Inferior parietal cortex (tissue), 1 donor: ENCODE measurements around the gene ALMS1.
"Not testable (repeated sequence)": the region's sequence is repeated elsewhere in the genome, so short reads cannot be mapped to it uniquely, and the experiment has no call there.

Experiments
- DNase-seq: peaks from one replicate; pipeline ENCODE4 v3.0.0-alpha.2; 2016; ENCODE audit errors: extremely low spot score

Gene ALMS1

DNA sequence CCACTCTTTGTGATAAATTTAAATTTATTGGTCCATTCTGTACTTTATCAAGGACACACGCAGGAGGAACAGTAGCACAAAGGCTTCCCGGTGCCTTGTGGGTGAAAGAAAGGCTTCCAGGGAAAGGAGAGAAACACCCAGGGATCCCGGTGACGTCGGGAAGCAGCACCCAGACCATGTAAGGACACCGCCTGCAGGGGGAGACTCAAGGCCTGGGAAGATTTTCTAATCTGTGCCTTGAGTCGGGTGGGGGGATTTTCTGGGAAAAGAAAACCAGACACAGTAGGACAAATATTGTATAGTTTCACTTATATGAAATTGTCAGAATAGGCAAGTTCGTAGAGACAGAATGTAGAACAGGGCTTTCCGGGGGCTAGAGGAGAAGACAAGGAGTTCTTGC, 239.0 kb downstream of the ALMS1 start:
- DNase-seq: not testable (repeated sequence)

DNA sequence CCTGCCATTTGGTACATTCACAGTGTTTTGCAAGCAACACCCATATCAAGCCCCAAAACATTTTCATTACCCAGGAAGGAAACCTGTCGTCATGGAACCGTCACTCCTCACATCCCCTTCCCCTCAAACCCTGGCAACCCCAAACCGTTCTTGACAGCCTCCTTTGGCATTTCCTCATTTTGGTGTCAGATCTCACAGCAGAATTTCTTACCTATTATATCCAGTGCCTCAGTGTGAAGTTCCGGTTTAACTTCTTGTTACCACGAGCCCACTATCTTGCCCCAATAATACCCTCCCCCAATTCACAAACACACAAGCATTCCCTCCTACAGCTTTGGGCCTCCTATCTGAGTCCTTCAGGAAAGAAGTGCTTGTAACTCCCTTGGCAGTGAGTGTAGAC, 240.6 kb downstream of the ALMS1 start:
- not testable (repeated sequence) for DNase-seq

DNA sequence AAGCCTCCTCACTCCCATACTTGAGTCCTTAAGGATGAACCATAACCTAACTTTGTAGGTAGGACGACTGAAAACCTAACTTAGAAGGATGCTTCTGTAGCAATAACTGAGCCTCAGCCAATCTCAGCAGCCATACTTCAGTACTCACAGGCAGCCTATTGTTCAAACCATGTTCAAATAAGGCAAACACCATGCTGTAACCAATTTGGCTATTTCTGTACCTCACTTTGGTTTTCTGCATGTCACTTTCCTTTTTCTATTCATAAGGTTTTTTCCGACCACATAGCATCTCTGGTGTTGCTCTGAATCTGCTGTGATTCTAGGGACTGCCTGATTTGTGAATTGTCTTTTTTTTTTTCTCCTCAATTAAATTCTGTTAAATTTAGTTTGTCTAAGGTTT, 242.9 kb downstream of the ALMS1 start:
- DNase-seq: not testable (repeated sequence)

DNA sequence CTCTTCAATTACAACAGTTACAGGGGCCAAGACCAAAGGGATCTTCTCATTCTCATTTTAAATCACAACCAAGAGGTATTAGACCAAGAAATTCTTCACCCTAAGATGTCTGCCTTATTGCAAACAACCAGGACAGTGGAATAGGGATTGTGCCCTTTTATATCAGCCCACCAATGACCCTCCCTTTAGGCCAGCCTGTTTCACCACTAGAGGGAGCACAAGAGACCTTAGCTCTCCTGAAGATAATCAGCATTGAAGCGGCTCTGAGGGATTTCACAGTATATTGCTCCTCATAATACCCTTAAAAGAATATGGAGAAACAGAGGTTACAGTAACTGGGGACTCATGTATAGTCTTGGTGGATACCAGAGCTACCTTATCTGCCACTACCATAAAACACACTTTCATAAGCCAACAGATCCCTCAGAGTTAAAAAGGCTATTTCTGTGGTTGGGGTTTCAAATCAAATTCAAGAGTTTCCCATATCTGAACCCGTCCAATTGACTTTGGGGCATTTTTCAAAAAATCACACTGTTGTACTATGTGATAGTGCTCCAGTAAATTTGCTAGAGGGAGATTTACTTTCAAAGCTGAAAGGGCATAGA, 245.1 kb downstream of the ALMS1 start:
- DNase-seq: not testable (repeated sequence)

DNA sequence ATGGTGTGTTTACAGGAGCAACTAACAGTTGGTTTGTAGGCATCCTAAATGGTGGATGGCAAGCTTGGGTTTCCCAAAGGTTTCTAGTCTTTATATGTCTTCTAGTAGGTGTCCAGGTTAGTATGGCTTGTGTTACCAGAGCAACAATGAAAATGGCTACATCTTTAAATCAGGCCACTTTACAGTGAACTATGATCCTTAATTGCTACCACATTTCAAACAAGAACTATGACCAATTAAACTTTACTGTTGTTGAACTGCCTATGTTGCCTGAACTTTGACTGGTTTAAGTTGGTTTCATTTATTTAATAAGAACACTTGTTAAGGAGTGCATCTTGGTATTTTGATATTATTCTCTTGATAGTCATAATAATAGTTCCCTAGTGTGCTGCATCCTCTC, 251.3 kb downstream of the ALMS1 start:
- DNase-seq: not testable (repeated sequence)

DNA sequence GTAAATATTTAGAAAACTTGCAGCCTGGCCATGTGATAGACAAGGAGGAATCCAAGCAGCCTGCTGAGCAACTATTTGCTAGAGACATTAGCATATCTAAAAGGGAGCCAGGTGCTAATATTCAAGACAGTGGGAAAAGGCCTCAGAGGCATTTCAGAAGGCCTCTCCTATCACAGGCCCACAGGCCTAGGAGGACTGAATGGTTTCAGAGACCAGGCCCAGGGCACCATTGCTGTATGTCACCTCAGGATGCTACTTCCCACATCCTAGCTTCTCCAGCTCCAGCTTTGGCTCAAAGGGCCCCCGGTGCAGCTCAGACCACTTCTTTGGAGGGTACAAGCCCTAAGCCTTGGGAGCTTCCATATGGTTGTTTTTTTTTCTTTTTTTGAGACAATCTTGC, 252.8 kb downstream of the ALMS1 start:
- no peak for DNase-seq

DNA sequence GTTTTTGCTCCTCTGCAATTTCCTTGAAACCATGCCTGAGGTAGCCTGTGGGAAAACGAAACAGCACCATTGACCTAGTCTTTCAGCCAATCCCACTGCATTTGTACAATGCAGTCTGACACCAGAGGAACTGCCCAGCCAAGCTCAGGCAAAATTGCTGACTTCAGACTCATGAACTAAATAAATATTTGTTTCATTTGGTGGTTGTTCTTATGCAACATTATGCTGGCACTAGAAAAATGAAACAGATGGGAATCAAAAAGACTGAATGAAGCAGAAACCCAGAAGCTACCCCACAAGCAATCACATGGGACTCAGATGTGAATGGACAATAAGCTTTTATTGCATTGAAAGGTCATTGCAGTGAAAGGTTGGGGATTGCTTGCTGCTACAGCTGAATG, 254.9 kb downstream of the ALMS1 start:
- peak; percentile 2 for DNase-seq

DNA sequence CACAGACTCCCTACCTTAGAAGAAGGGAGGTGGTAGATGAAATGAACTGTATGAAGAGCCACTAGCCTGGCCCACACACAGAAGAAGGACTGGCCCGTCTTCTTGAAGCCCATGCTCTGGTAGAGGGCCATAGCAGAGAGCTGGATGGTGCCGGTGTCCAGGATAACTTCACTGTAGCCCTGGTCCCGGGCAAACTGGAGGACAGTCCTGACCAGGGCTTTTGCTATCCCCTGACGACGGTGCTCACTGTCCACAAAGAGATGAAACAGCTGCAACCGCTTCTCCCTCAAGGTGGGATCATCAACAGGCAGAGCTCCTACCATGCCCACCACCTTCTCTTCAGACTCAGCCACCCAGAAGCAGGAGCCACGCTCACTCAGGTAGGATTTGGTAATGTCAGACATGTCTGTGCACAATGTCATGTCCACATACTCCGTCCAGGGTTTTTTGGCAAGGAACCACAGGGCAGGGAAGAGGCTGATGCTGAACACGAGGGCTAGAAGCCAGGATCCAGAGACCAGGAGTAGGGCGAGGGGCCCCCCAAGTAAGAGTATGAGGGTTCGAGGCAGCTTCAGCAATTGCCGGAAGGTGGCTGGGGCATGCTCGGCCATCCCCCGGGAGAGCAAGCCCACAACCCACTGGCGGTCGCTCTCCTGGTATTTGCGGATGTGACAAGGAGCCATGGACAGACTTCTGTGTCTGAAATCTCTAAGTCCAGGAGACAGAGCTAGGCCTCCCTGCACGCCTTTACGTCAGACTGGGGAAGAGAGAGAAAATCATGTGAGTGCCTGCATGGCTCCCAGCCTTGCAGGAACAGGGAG, 255.5 kb downstream of the ALMS1 start:
- no peak for DNase-seq

DNA sequence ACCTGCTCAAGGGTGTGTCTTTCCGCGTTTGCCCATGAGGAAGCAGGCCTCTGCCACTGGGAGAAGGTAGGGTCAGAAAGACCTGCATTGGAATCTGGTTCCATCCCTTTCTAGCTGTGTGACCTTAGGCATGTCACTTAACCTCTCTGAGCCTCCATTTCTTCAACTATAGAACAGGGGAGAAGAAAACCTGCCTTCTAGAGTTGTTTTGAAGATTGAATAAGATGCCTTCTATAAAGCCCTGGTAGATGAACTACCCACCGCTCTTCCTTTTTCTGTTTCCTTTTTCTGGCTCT, 256.1 kb downstream of the ALMS1 start:
- no peak for DNase-seq

DNA sequence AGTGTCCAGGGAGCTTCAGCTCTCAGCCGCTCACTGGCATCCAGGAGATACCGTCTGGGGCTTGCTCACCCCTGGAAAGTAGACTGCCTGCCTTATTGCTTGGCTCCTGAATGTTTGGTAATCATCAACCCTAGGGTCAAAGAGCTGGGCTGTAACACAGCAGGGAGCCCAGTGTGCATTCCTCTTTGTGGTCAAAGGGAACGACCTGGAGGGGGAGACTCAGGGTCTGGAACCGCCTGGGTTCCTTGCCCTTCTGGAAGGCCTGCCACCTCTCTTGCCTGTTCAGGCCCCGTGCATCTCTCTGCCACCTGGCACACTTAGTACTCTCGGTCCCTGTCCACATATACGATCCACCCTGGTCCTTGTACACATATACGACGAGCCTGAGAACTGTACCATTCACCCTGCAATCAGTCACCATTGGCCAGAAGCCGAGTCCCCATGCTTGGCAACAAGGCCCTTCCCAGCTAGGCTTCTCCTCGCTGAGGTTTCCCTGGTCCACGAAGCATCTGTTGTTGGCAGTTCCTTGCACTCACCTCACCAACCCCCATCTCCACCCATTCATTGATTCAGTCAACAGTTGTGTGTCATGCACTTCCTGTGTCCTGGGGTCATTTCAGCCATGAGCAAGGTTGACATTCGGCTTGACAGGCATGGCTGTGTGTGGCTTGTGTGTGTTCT, 256.8 kb downstream of the ALMS1 start, which contains the start of gene NAT8:
Gene NAT8 (minus strand): TSS at position 85 of the 681 bp plus-strand sequence. CDS start 794 bp downstream, outside the sequence.
- DNase-seq: no peak

DNA sequence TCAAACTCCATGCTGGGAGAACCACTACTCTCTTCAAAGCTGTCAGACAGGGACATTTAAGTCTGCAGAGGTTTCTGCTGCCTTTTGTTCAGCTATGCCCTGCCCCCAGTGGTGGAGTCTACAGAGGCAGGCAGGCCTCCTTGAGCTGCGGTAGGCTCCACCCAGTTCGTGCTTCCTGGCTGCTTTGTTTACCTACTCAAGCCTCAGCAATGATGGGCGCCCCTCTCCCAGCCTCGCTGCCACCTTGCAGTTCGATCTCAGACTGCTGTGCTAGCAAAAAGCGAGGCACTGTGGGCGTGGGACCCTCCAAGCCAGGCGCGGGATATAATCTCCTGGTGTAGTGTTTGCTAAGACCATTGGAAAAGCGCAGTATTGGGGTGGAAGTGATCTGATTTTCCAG, 262.1 kb downstream of the ALMS1 start:
- not testable (repeated sequence) for DNase-seq

DNA sequence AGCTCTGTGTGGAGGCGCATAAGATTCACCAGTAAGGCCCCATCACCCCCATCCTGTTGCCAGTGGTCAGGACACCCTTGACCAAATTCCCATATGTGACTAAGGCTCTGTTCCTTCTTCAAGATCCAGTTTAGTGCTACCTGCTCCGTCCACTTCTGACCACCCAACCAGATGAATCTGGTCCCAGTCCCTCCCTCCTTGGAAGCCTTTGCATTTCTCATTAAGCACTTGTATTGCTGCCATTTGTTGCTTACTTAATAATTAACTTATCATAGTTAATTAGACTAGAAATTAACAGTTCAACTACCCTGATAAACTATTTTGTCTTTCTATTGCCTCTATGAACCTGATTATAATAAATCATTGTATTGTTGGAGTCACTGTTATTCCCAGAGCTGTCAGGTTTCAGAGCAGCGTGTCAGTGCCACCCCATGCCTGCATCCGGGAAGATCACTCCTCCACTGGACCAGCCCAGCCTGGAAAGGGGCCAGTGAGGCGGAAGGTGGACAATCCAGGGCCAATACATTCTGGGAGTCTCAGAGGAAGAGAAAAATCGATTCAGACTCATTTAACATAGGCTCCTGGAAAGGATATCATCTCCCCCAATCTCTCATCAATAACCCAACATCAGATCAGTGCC, 266.1 kb downstream of the ALMS1 start:
- DNase-seq: no peak

DNA sequence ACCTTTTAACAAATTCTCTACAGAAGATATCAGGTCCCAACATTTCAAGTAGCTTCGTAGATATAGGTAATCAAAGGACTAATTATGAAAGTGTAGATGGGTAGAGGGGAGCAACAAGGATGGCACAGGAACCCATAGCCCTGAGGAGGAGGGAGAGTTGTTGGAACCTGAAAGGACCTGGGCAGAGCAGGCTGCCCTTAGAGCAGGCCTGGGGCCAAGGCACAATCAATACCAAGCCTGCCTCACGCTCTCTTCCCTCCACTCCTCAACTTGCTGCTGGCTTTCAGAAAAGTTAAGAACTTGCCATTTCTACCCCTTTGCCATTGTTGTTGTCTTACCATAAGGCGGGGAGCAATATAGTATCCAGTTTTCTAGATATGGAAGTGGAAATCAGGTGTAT, 266.7 kb downstream of the ALMS1 start:
- no peak for DNase-seq

DNA sequence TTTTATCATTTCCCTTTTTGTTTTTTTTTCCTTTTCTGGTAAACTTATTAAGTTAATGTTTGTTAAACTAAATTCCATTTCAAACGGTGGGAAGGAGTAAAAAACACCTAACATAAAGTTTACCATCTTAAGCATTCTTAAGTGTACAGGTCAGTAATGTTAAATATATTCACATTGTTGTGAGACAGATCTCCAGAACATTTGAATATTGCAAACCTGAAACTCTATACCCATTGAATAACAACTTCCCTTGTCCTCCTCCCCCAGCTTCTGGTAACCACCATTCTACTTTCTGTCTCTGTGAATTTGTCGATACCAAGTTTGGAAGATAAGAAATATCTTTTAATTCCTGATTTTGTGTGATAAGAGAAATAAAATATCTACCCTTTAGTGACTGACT, 268.5 kb downstream of the ALMS1 start:
- no peak for DNase-seq
